Measurements from ENCODE around the gene AFF4. TPM values are rescaled to one million over a fixed set of nuclear protein-coding genes. Genes with fewer than 3 reads are reported as not detected.

AFF4 gene
- total RNA-seq, 1 donor from 2014 or later, result 87.4 TPM

- Mint-ChIP-seq H3K27me3 (ENCODE audit: unreplicated experiment) (peaks cover 2% of the 10 kb centered on the region), H3K4me3 (ENCODE audit: unreplicated experiment) (no peak overlapping the region), H3K36me3 (ENCODE audit: low read depth, unreplicated experiment) (no peaks in the 10 kb centered on the region), H3K27ac (ENCODE audit: unreplicated experiment) (peak overlapping the region; percentile 91), H3K9me3 (ENCODE audit: unreplicated experiment) (no peaks in the 10 kb centered on the region), H3K4me1 (ENCODE audit: unreplicated experiment) (peaks cover 31% of the 10 kb centered on the region)
- TF ChIP-seq CTCF (IDR thresholded peaks at IDR 0.05; ENCODE audit: unreplicated experiment), result no peak
- no peak for DNase-seq (ENCODE audit: low spot score)
Observed at GRCh38 chr5:132840896-132841295, 122.5 kb downstream of the AFF4 start.

- H3K27me3 Mint-ChIP-seq (ENCODE audit: unreplicated experiment), result no peaks in the 10 kb centered on the region
- peak overlapping the region; percentile 91 for H3K27ac Mint-ChIP-seq (ENCODE audit: unreplicated experiment)
Observed at GRCh38 chr5:132840313-132840712, 123.1 kb downstream of the AFF4 start.

GRCh38 chr5:132839426-132840301, 123.8 kb downstream of the AFF4 start:
- Mint-ChIP-seq H3K9me3 (ENCODE audit: unreplicated experiment) (no peaks in the 10 kb centered on the region), H3K4me1 (ENCODE audit: unreplicated experiment) (peaks cover 31% of the 10 kb centered on the region), H3K27ac (ENCODE audit: unreplicated experiment) (peak overlapping the region; percentile 91), H3K4me3 (ENCODE audit: unreplicated experiment) (no peak overlapping the region), H3K36me3 (ENCODE audit: low read depth, unreplicated experiment) (no peaks in the 10 kb centered on the region), H3K27me3 (ENCODE audit: unreplicated experiment) (no peaks in the 10 kb centered on the region)
- DNase-seq (ENCODE audit: low spot score), result no peak
- TF ChIP-seq CTCF (IDR thresholded peaks at IDR 0.05; ENCODE audit: unreplicated experiment), result no peak

More at GRCh38 chr5:132840313-132840712, 123.1 kb downstream of the AFF4 start:
- peaks cover 31% of the 10 kb centered on the region for H3K4me1 Mint-ChIP-seq (ENCODE audit: unreplicated experiment)
- no peaks in the 10 kb centered on the region for H3K36me3 Mint-ChIP-seq (ENCODE audit: low read depth, unreplicated experiment)
- DNase-seq (ENCODE audit: low spot score), result no peak
- no peaks in the 10 kb centered on the region for H3K9me3 Mint-ChIP-seq (ENCODE audit: unreplicated experiment)
- TF ChIP-seq CTCF (IDR thresholded peaks at IDR 0.05; ENCODE audit: unreplicated experiment), result no peak
- no peak overlapping the region for H3K4me3 Mint-ChIP-seq (ENCODE audit: unreplicated experiment)

- Mint-ChIP-seq H3K27ac (ENCODE audit: unreplicated experiment) (no peak overlapping the region), H3K9me3 (ENCODE audit: unreplicated experiment) (no peaks in the 10 kb centered on the region), H3K36me3 (ENCODE audit: low read depth, unreplicated experiment) (no peaks in the 10 kb centered on the region), H3K27me3 (ENCODE audit: unreplicated experiment) (no peaks in the 10 kb centered on the region), H3K4me1 (ENCODE audit: unreplicated experiment) (peaks cover 31% of the 10 kb centered on the region), H3K4me3 (ENCODE audit: unreplicated experiment) (no peak overlapping the region)
- no peak for DNase-seq (ENCODE audit: low spot score)
- TF ChIP-seq CTCF (IDR thresholded peaks at IDR 0.05; ENCODE audit: unreplicated experiment), result no peak
Observed at GRCh38 chr5:132838516-132839282, 124.7 kb downstream of the AFF4 start.
